Measurements from ENCODE around the gene RNASE12. TPM values are rescaled to one million over a fixed set of nuclear protein-coding genes. Genes with fewer than 3 reads are reported as not detected.
"Not testable (repeated sequence)": the region's sequence is repeated elsewhere in the genome, so short reads cannot be mapped to it uniquely, and the experiment has no call there.

Gene RNASE12
- total RNA-seq, 1 donor from 2014 or later = not detected

DNA sequence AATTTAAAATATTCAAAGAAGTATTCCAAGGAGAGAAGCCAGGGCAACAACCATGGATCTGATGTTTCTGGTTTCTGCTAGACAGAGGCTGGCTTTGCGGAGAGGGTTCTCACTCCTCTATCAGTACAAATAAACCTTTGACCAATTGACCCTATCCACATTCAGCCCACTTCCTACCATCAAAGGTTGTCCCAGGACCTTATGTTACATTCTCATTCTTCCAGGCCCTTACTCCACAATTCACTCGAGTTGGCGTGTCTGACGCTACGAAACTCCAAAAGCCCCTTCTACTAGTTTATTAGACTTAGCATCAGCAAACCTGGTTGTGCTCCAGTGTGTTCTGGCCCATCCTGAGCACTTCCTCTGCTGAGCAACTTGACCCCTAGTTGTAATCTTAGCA, 24.8 kb upstream of the RNASE12 start:
- intact Hi-C loops (cut with DNase I) = no loop called here
- DNase-seq (ENCODE audit: low spot score) = no peak

DNA sequence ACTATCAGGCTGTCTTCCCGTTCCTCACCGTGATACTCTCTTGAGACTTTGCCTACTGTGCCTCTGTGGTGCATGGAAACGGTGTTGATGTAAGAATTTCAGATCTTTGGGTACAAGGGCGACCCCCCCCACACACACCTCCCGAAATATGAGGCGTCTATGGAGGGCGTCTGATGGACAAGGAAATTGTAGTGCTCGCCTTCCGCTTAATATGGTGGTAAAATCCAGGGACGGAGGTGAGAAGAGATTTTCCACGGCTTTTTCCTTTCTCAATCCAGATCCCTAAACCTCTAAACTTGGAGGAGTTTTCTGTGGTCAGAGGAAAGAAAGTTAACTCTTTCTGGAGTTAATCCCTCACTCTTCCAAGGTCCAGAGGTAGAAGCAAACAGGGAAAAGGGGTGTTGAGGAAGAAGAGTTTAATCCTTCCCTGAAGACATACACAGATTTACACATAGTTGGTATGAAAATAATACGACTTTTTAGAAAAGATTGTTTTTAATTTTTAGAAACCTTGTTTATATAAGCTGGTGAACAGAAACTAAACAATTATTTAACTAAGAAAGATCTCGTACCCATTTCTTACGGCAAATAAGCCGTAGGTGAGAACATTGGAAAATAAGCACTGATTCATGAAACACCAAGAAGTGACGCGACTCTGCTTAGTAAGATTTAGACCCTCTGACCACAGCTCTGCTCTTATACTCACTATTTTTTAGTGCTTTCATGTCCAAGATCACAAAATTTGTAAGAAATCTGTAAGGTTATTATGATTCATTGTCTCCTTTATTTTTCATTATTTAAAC, 23.1 kb upstream of the RNASE12 start:
- no peak for DNase-seq (ENCODE audit: low spot score)
- intact Hi-C loops (cut with DNase I) = loop anchor here (5.0 kb wide), 2 partner anchors 152 to 282 kb away; partner anchors contain the start of genes CCNB1IP1 and PIP4P1

DNA sequence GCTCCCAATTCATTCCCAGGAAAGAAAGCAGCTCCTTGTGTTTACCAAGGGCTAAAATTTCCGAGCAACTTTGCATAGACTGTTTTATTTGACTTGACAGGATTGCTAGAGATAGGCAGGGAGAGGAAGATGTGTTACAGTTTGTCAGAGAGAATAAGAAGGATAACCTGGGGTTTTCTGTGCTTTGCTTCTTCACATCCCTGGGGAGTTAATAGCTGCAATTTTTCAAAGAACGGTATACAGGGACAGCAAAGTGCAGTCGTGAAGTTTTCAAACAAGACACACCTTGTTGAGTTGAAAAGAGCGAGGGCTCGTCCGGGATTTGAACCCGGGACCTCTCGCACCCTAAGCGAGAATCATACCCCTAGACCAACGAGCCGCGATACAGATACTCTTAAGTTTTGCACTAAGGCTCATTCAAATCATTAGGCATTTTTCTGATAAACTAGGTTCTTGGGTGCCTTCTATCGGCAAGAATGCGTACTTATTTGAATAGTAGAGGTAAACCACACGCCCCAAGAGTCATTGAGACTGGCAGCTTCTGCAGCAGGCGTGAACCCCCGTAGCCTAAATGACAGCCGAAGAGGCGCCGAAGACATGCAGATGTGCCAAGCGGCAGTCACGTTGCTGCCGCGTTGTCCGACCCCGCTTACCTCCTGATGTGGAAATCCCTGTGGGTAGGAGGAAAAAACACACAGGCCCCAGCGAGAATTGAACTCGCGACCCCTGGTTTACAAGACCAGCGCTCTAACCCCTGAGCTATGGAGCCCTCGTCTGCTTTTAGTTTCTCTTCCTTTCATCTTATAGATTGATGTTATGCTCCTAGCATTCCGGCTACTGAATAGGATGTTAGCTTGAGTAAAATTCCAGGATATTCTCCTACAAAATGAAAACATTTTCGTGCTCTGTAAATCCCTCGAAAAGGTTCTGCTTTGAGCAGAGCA, 22.2 kb upstream of the RNASE12 start:
- intact Hi-C loops (cut with DNase I) = loop anchor here (1.0 to 5.0 kb wide), 3 partner anchors 70 to 281 kb away; partner anchors contain the start of genes CCNB1IP1 and PIP4P1
- DNase-seq (ENCODE audit: low spot score) = peak; percentile 83

DNA sequence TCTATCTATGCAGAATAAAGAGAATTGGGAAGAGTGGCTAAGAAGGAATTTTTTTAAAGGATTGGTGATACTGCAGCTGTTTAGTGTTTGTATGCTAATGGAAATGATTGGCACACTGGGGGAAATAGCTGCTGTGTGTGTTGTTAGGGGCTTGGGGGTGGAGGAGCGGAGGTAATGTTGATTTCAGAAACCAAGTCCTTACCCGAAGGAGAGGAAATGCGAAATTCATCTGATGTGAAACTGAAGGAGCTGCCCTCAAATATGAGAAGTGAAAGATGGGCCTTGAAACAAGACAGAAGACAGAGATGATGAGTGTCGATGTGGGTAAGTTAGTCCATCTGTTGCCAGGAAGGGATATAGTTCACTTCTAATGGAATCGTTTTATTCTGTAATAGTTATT, 21.2 kb upstream of the RNASE12 start:
- intact Hi-C loops (cut with DNase I) = loop anchor here (5.0 kb wide), 2 partner anchors 150 to 280 kb away; partner anchors contain the start of genes CCNB1IP1 and PIP4P1
- no peak for DNase-seq (ENCODE audit: low spot score)

DNA sequence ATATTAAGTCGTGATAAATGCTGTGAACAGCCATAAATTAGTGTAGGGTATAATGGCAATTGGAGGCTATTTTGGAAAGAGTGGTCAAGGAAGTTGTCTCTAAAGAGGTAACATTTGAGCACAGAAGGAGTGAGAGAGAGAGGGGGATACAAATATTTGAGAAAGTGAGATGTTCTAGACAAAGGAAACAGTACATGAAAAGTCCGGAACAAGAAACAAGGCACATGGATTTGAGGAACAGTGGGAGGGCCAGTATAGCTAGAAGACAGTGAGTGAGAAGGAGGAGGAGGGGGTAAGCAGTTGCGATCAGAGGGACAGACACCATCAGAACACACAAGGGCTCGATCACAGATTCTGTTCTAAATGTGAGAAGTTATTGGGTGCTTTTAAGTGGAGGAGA, 20.1 kb upstream of the RNASE12 start:
- DNase-seq (ENCODE audit: low spot score) = no peak
- intact Hi-C loops (cut with DNase I) = loop anchor here (5.0 kb wide), 2 partner anchors 149 to 279 kb away; partner anchors contain the start of genes CCNB1IP1 and PIP4P1

DNA sequence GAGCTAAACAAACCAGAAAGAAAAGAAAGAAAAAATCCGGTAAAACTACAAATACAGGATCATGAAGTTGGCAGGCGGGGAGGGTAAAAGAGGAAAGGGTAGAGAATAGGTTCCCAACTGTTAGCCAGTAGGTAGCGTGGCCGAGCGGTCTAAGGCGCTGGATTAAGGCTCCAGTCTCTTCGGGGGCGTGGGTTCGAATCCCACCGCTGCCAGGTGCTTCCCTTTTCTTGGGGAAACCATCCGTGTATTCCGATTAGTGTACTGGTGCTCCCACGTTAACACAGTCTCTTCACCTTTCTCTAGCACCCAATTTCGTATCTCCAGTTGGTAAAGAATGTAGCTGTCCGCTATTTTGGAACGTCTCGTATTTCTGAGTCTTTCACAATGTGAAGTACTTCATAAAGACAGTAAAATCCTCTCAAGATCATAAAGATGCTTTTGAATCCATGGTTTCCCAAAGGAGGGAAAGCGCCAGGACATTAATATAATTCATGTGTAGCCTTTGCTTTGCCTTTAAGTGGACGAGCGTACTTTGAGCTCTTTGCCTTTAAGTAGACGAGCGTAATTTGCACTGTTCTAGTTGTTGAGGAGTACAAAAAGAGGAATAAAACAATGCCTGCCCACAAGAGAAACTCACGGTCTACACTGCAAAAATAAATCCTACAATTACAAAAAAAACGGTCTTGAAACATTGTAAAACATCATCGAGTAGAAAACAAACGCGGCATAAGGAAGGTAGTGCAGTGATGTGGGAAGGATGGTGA, 19.0 kb upstream of the RNASE12 start:
- peak; percentile 86 for DNase-seq (ENCODE audit: low spot score)
- intact Hi-C loops (cut with DNase I) = loop anchor here (5.0 kb wide), 2 partner anchors 148 to 278 kb away; partner anchors contain the start of genes CCNB1IP1 and PIP4P1

DNA sequence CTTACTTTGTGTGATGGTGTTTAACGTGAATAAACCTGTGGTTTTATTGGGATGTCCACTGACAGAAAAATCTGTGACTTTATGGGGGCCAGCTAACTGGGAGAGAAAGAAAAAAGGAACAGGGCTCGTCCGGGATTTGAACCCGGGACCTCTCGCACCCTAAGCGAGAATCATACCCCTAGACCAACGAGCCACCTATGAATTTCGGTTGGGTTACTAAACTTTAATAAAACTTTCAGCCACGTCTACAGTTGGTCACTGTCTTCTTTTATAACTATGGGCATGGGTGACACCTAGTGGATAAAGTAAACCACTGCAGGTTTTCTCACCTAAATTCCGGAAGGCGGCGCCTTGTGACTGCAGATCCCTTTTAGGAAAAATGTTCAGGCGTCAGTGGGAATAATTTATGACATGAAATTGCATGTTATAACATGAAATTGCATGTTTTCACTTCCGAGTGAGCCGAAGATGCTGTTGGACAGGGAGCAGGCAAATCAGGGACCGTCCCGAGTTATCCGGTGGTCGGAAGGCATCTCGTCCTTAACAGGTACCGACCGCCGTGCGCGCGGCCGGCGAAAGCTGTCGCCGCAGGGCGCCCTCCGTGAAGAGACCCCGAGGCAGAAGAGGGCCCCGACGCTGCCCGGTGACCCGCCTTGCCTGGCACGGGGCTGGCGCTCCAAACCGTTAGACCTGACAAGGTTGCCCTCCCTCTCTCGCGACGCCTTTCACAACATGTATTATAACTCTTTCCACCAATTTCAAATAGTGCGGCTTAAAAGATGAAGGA, 18.2 kb upstream of the RNASE12 start:
- intact Hi-C loops (cut with DNase I) = loop anchor here (2.0 to 10.0 kb wide), 4 partner anchors 75 to 277 kb away; partner anchors contain the start of genes CCNB1IP1, PIP4P1 and TEP1

DNA sequence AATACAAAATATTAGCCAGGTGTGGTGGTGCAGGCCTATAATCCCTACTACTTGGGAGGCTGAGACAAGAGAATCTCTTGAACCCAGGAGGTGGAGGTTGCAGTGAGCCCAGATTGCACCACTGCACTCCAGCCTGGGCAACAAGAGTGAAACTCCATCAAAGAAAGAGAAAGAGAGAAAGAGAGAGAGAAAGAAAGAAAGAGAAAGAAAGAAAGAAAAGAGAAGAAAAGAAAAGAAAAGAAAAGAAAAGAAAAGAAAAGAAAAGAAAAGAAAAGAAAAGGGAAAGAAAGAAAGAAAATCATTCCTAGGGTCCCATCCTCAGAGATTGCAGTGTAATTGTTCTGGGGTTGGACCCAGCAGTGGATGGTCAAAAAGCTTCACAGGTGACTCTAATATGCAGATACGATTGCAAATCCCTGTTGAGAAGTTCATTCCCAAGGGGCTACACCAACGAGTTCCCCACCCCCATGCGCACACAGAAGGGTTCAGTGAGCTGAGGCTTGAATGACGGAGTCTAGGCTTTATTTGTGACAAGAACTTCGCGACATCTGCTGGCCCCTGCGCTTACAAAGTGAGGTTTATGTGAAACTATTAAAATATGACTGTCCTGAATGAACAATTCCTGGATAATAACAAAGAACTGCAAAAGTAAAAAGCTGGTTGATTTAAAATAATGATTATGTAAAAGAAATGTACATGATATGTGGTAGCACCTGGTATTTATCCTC, 17.4 kb upstream of the RNASE12 start:
- no peak for DNase-seq (ENCODE audit: low spot score)

More for the DNA sequence above, 18.2 kb upstream of the RNASE12 start:
- no peak for DNase-seq (ENCODE audit: low spot score)

DNA sequence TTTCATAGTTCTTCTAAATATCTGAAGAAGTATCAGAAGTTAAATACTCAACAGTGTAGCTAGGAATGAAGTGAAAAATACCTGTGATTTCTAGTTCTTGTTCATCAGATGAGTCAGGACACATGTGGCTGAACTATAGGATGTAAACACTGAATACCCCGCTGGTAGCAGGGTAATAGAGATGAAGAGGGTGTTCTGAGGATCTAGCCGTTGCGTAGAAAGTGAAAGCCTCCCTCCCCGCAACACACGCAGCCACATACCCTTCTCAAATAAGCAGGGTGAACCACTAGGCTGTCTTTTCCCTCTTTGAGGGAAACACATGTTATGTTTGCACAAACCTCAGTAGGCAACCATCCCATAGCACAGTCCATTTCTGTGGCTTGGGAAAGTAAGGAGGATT, 16.4 kb upstream of the RNASE12 start:
- intact Hi-C loops (cut with DNase I) = loop anchor here (2.0 to 10.0 kb wide), 2 partner anchors 73 to 195 kb away; partner anchors contain the start of gene TEP1
- no peak for DNase-seq (ENCODE audit: low spot score)

More for the DNA sequence above, 17.4 kb upstream of the RNASE12 start:
- intact Hi-C loops (cut with DNase I) = loop anchor here (2.0 to 10.0 kb wide), 2 partner anchors 74 to 196 kb away; partner anchors contain the start of gene TEP1

DNA sequence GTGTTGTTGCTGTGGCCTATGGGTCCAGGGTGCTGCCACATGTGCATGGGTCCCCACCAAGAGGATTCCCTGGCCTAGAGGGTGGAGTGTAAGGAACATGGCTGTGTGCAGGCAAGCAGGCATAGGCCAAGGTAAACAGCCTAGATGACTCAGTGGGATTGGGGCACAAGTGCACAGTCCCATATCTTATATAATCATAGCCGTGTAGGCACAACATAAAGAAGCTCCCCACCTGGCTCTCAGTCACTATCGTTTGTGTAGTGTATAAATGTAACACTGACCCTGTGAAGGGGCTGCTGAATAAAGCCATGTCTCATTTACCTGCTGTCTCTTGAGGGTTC, 15.7 kb upstream of the RNASE12 start:
- DNase-seq (ENCODE audit: low spot score) = no peak
- intact Hi-C loops (cut with DNase I) = loop anchor here (10.0 kb wide), 1 partner anchor 72 kb away; no protein-coding TSS in a partner anchor

DNA sequence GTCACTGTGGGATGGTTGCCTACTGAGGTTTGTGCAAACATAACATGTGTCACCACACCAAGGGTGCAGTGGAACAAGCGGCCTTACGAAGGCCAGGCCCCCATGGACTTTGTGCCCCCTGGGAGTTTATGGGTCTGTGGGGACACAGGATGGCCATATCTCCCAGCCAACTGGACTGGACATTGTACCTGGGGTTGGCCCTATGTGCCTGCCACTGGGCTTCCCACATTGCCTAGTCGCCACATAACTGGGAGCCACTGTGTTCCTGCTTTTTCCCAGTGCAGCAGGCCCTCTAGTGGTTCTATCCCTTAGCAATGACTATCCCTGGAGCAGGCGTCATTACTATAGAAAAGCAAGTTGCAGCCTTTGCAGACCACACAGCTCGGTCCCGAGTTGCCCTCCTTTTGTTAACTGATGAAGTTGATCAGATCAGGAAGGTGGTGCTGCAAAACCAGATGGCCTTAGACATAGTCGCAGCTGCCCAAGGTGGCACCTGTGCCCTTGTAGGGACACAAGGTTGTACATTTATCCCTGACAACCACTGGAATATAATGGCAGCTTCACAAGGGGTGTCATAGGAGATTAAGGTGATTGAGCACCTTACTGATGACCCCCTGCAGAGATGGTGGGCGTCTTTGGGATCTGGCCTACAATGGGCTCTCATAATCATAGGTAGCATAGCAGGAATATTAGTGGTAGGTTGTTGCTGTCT, 15.2 kb upstream of the RNASE12 start:
- intact Hi-C loops (cut with DNase I) = loop anchor here (10.0 kb wide), 1 partner anchor 72 kb away; no protein-coding TSS in a partner anchor
- DNase-seq (ENCODE audit: low spot score) = no peak

DNA sequence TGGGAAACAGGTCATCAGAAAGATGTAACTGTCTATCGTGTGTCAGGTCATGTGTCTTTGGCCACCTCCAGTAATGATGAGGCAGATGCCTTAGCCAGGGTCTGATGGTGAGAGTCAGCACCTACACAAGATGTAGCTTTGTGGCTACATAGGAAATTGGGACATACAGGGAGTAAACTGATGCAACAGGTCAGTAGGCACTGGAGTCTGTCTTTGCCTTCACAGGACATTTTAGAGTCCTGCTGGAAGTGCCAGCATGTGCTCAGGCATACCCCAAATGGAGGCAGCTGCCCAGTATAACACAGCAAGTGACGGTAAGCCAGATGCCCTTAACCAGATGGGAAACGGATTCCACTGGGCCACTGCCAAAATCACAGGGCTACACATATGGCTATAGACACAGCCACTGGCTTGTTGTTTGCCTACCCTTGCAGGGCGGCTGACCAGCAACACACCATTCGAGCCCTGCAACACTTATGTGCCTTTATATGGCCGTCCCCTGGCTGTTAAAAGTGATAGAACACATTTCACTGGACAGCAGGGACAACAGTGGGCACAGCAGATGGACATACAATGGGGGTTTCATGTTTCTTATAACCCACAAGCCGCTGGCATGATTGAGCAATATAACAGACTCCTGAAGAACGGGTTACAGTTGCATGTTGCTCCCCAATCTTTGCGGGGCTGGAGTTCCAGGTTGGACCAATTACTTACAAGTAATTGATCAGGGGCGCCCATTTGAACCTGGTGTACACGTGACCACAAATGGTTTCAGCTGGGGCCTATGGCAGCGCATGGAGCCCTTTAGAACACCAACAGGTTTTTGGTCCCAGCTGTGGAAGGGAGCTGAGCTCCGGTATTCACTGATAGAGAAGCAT, 12.9 kb upstream of the RNASE12 start:
- DNase-seq (ENCODE audit: low spot score) = no peak
- intact Hi-C loops (cut with DNase I) = loop anchor here (10.0 kb wide), 1 partner anchor 69 kb away; no protein-coding TSS in a partner anchor

DNA sequence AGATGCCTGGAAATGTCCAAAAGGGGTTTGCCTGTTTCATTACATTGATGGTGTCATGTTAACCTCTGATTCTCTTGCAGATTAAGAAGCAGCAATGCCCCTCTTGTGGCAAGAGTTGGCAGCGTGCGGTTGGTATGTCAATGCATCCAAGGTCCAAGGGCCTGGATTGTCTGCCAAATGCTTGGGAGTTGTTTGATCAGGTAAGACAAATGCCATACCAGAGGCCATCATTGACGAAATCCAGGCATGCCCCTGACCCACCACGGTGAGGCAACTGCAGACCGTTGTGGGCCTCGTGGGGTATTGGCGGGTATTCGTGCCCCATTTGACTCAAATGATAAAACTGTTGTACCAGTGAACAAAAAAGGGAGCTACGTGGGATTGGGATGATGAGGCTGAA, 11.4 kb upstream of the RNASE12 start:
- no peak for DNase-seq (ENCODE audit: low spot score)
- intact Hi-C loops (cut with DNase I) = loop anchor here (10.0 kb wide), 1 partner anchor 68 kb away; no protein-coding TSS in a partner anchor

DNA sequence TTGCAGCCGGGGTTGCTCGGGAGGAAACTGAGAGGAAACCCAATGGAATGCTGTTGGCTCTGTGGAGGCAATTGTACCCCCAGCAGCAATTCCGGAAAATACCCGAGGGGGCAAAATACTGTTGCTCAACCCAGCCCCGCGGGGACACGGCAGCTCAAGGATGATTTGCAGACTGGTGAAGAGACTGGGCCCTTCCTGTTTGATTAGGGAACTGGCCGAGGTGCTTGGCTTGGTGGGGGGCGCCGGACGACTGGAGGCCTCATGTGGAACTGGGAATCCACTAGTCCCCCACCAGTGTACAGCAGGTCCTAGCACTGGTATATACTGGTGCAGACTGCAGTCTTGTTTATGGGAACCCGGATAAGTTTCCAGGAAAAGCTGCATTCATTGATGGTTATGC, 10.3 kb upstream of the RNASE12 start:
- no peak for DNase-seq (ENCODE audit: low spot score)
- intact Hi-C loops (cut with DNase I) = loop anchor here (10.0 kb wide), 1 partner anchor 67 kb away; no protein-coding TSS in a partner anchor

DNA sequence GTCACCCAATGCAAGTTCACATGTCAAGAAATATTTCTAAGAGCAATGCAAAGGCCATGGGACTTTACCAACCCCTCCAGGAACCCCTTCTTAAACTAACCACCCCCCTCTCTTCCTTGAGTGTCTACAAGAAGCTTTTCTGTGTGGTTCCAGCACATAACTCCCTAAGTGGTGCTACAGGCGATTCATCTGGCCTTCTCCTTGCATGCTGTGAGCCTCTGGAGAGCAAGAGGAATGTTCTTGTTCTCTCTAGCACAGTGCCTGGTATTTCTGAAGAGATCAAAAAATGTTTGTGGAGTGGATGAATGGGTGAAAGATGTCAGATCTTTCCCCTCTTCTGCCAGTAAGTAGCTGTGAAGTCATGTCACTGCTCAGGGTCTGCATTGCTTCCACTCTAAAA, 5.9 kb upstream of the RNASE12 start:
- no peak for DNase-seq (ENCODE audit: low spot score)
- intact Hi-C loops (cut with DNase I) = no loop called here

DNA sequence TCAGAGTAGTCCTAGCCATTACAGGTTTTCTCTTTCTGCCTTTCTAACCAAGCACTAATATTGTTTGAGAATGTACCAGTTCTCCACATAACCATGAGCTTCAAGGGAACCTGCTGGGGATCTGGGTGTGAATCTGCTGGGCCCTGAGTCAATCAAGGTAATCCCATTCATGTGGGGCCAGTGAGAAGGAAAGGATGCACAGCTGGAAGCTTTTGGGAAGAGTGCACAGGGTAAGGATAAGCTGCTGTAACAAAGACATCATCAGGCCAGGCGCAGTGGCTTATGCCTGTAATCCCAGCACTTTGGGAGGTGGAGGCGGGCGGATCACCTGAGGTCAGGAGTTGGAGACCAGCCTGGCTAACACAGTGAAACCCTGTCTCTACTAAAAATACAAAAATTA, 4.5 kb upstream of the RNASE12 start:
- intact Hi-C loops (cut with DNase I); DNase-seq (ENCODE audit: low spot score): not testable (repeated sequence)

Measured in cardiac septum (tissue), 1 donor.